NCI-H748 (cell line): Measurements from ENCODE around the gene STK17A.

Experiments used
- DNase-seq: peaks from one replicate; lab custom pipeline; 2025; ENCODE audit not compliant: unreplicated experiment; lab: John Stamatoyannopoulos, UW

Gene STK17A

GRCh38 chr7:43582503-43583423 is at the start of gene STK17A:
Gene STK17A, plus strand, starts transcription at chr7:43583108. Its CDS starts 136 bp downstream, at chr7:43583244.
- peak; percentile 90 for DNase-seq

DNA sequence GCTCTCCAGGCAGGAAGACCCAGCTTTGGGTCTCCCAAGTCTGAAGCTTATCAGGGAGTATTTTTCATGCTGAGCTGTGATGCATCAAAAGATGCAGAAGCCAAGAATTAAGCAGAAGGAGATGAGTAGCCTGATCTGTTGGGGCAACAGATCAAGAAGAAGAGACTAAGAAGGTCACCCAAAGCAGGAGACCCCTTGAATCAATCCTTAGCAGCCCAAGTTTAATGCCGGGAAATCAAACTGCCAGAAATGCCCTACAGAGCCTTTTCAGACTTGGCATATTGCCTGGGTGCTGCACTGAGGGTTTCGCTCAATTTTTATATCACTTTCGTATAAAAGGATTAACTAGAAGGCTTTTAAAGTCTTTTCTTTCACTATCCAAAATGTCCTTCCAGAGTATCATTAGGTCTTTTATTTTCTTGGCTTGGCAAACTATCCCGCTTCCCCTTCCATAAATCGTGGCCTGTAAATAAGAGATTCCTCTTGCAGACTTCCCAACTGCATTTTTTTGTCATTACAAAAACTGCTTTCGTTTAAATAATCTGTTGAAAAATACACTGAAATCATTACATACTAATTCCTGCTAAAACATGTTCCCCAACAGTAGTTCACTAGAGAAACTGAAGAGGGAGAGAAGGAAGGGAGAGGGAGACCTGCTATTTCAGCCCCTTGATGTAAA is 49.0 kb upstream of the STK17A start:
- no peak for DNase-seq

DNA sequence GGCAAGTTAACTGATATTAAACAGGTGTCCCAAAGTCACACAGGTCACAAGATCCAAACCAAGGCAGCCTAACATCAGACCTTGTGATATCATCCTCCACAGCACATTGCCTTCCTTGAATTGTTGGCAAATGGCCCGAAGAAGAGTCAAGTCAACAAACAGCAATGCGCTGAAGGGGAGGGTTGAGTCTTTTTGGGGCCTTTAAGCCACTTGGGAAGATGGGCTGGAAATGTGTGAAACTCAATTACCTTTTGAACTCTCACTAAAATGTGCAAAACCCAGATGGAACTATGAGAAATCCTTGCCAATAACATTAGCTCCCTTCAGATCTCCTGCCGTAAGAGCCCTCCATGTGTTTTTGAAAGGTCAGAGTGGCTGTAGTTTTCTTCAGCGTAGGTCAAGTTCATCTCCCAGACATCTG is 47.9 kb upstream of the STK17A start:
- no peak for DNase-seq

GRCh38 chr7:43535810-43536585 is 46.9 kb upstream of the STK17A start:
- no peak for DNase-seq

- no peak for DNase-seq
Measured at GRCh38 chr7:43536773-43537172, 46.1 kb upstream of the STK17A start.

- DNase-seq: no peak
Measured at GRCh38 chr7:43537765-43538403, 45.0 kb upstream of the STK17A start.

DNA sequence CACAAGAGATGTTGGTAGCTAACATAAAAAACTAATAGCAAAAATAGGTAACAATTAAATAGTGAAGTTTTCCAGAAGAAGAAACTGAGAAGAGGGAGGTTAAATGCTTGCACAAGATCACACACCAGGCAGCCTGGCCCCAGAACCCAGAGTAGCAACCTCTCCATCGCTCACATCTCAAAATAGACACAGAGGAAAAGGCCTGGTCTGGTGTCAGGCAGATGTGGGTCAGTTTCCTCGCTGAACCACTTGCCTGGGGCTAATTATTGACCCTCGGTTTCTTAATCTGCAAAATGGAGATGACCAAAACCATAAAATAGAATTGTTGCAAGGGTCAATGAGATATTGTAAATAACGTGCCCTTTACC is 44.5 kb upstream of the STK17A start:
- DNase-seq: no peak

DNA sequence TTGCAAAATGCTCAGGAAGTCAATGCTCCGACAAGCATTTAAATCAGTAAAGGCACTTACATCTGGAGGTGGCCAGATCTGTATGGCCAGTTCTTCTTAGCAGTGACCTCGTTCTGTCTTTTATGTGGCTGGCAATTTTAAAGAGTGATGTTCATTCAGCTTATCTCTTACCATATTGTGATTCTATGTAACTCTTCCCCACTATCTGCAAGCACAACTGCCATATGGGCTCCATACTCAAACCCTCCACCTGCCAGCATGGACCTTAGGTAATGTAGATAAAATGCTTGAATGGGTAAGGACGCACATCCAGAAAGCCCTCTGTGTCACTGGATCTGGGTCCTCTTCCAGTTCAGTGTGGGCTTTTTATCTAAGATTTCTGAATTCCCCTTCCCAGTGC is 42.4 kb upstream of the STK17A start:
- no peak for DNase-seq

GRCh38 chr7:43542716-43543115 is 40.2 kb upstream of the STK17A start:
- DNase-seq: no peak

GRCh38 chr7:43546231-43546630 is 36.7 kb upstream of the STK17A start:
- no peak for DNase-seq

DNA sequence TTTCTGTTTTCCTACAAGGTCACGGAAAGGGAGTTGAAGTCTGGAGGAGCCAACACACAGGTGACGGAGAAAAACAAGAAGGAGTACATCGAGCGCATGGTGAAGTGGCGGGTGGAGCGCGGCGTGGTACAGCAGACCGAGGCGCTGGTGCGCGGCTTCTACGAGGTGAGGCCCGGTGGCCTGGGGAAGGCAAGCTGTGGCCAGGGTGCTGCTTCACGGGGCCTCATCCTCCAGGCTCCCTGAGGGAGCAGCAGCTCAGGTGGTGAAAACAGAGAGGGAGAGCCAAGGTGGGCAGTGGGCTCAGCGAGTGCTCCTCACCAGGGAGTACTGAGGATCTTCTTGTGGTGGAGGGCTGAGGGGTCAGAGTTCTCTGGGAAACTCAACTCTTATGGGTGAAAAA is 32.5 kb upstream of the STK17A start:
- DNase-seq: no peak

- DNase-seq: no peak
Measured at GRCh38 chr7:43552122-43552521, 30.8 kb upstream of the STK17A start.

GRCh38 chr7:43553999-43554398 is 28.9 kb upstream of the STK17A start:
- no peak for DNase-seq

DNA sequence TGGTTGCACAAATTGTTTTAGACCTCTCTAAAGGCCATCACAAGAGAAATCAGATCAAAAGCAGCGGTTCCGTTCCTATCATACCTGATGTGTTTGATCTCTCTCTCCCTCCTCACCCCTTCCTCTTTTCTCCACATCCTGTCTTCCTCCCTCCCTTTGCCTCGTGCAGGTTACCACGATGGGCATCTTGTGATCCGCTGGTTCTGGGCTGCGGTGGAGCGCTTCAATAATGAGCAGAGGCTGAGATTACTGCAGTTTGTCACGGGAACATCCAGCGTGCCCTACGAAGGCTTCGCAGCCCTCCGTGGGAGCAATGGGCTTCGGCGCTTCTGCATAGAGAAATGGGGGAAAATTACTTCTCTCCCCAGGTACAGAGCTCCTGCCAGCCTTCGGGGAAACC is 28.5 kb upstream of the STK17A start:
- DNase-seq: no peak

- no peak for DNase-seq
Measured at GRCh38 chr7:43557831-43558495, 24.9 kb upstream of the STK17A start.

DNA sequence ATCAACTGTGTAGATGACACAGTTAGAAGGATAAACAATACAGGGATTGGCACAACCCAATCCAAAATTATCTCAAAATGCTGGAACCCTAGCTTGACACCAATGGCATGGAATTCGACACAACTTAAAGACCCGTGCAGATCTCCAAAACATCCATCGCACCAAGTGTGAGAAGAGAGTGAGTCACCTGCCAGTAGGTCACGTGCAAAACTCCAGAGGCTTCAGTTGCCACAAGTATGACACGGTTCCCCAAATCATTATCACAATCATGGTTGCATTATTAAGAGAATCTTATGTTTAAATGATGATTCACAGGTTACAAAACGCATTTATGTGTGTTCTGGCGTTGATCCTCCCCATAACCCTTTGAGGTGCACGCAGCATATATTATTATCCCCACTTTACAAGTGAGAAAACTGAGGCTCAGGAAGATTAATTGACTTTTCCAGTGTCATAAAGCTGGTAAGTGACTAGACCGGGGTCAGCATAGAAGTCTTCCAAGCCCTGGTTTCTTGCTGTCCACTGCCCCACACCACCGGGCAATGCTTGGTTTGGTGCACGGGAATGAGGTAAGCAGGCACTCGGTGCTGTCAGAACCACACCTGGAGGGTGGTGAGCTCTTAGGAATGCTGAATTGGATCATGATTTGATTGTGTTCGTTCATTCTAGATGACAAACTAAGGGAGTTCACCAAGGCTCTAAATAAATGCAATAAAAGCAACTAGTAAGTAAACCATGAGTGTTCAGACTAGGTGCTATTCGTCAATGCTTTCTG is 23.6 kb upstream of the STK17A start:
- no peak for DNase-seq

DNA sequence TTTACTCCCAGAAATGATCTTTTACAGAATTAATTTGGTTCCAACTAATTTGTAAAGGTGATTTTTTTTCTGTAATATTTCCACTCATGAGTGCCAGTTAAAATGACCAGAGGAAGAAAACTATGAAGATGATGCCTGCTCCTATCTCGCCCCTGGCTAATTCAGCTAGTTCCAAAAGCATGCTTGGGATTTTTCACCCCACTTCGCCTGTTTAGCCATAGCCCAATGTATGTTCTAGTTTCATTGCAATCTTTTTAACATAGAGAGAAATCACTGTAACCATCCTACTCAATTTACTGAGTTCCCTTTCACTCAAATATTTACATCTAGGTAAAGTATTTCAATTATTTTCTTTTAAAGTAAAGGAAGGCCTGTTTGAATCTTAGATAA is 23.0 kb upstream of the STK17A start:
- no peak for DNase-seq

- no peak for DNase-seq
Measured at GRCh38 chr7:43560742-43561330, 22.1 kb upstream of the STK17A start.

DNA sequence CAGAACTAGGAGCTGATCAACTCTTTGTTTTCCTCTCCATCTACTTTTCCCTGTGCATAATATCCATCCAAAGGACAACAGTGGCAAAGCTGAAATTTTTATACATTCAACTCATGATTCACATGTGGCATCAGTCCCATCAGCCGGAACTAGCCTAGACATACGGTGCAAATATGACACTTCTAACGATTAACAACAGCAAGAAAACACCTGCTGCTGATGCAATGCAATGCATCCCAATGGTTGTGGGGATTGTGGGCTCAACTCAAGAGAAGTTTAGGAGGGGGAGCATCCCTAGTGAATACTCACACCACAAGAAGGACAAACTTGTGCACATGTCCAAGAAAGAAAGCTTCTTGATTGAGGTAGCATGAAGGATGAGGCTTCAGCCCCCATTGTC is 20.5 kb upstream of the STK17A start:
- DNase-seq: no peak
